H1 (cell line): ENCODE results near the gene SPANXN3. TPM values are rescaled to one million over a fixed set of nuclear protein-coding genes. Genes with fewer than 3 reads are reported as not detected.
A peak's percentile ranks its signal among the peaks of the same experiment; 100 is the strongest.
"Not testable (repeated sequence)": the region's sequence is repeated elsewhere in the genome, so short reads cannot be mapped to it uniquely, and the experiment has no call there.

Experiments used
- CTCF ChIA-PET: fragments of 300-600 bp; sonication (Branson Sonifier 250); formaldehyde crosslinking; loops from one replicate; lab custom pipeline; 2021; ENCODE audit not compliant: partially characterized antibody; lab: Charles Lee
- POLR2A ChIA-PET: fragments of 300-600 bp; sonication (Branson Sonifier 250); formaldehyde crosslinking; loops from one replicate; lab custom pipeline; 2021; ENCODE audit warnings: inconsistent platforms; ENCODE audit not compliant: partially characterized antibody; lab: Charles Lee
- DNase-seq, 2 experiments: peaks; one replicate each; pipeline versions ENCODE4 v3.0.0 to v3.0.0-alpha.2; 2010 to 2022; ENCODE audit warnings: low spot score in 2 of 2, low read depth in 1 of 2, mixed read lengths in 1 of 2
- FAIRE-seq: peaks from 2 replicates; lab custom pipeline; 2011; peaks lifted over from hg19 to GRCh38; lab: Jason Lieb, UNC
- H2AFZ ChIP-seq: 2 replicates; pipeline ENCODE4 v1.8.1; 2012; ENCODE audit warnings: low read length, inconsistent platforms
- H2AK5ac ChIP-seq: 2 replicates; pipeline ENCODE4 v1.6.1; 2013; ENCODE audit warnings: low read depth, low read length
- H2BK120ac ChIP-seq: replicated peaks from 2 replicates; pipeline ENCODE3; 2013; ENCODE audit warnings: low read depth, low read length, inconsistent platforms
- H2BK12ac ChIP-seq: 2 replicates; pipeline ENCODE4 v1.6.1; 2013; ENCODE audit warnings: low read depth, low read length
- H2BK15ac ChIP-seq: 2 replicates; pipeline ENCODE4 v1.6.1; 2013; ENCODE audit warnings: low read length
- H2BK20ac ChIP-seq: 2 replicates; pipeline ENCODE4 v1.6.1; 2013; ENCODE audit warnings: low read length
- H2BK5ac ChIP-seq: 2 replicates; pipeline ENCODE4 v1.6.1; 2013; ENCODE audit warnings: low read depth, low read length
- H3K14ac ChIP-seq: 2 replicates; pipeline ENCODE4 v1.6.1; 2013; ENCODE audit warnings: inconsistent platforms; ENCODE audit not compliant: insufficient read length
- H3K18ac ChIP-seq: 2 replicates; pipeline ENCODE4 v1.6.1; 2013; ENCODE audit warnings: low read length; ENCODE audit errors: extremely low read depth
- H3K23ac ChIP-seq: 2 replicates; pipeline ENCODE4 v1.6.1; 2013; ENCODE audit warnings: inconsistent platforms; ENCODE audit not compliant: insufficient read length
- H3K23me2 ChIP-seq: 2 replicates; pipeline ENCODE4 v1.6.1; 2013; ENCODE audit warnings: low read depth, low read length
- H3K27ac ChIP-seq: 2 replicates; pipeline ENCODE4 v1.6.1; 2011; ENCODE audit warnings: low read depth, low read length, inconsistent platforms
- H3K27me3 ChIP-seq, 4 experiments: replicated peaks in 1 of 4; 1 replicate in 1 of 4; 2 replicates in 3 of 4; pipeline versions ENCODE4 v1.6.1 to v1.8.1; 2011 to 2013; ENCODE audit warnings: low read length in 3 of 4, mild to moderate bottlenecking in 3 of 4, inconsistent platforms in 2 of 4, mixed read lengths in 2 of 4, moderate library complexity in 1 of 4; ENCODE audit not compliant: control insufficient read depth in 3 of 4, insufficient read depth in 3 of 4; ENCODE audit errors: extremely low read depth in 1 of 4
- H3K36me3 ChIP-seq, 4 experiments: 2 replicates each; pipeline versions ENCODE4 v1.6.1 to v1.8.1; 2011 to 2013; ENCODE audit warnings: mild to moderate bottlenecking in 4 of 4, low read length in 3 of 4, moderate library complexity in 2 of 4, control low read depth in 1 of 4, inconsistent platforms in 1 of 4; ENCODE audit not compliant: insufficient read depth in 4 of 4, control insufficient read depth in 2 of 4
- H3K4ac ChIP-seq: replicated peaks from 2 replicates; pipeline ENCODE3; 2013; ENCODE audit warnings: low read length, low read depth, mixed read lengths, inconsistent platforms; ENCODE audit not compliant: insufficient read length
- H3K4me1 ChIP-seq, 4 experiments: replicated peaks in 1 of 4; 1 replicate in 1 of 4; 2 replicates in 3 of 4; pipeline versions ENCODE4 v1.6.1 to v1.8.1; 2011 to 2013; ENCODE audit warnings: low read length in 3 of 4, inconsistent platforms in 2 of 4, mixed read lengths in 1 of 4; ENCODE audit not compliant: insufficient read depth in 4 of 4, control insufficient read depth in 3 of 4
- H3K4me2 ChIP-seq, 2 experiments: 2 replicates each; pipeline versions ENCODE4 v1.6.1 to v1.8.1; 2011 to 2013; ENCODE audit warnings: low read depth in 2 of 2, low read length in 2 of 2, control low read depth in 1 of 2, inconsistent platforms in 1 of 2, mild to moderate bottlenecking in 1 of 2; ENCODE audit not compliant: insufficient read depth in 1 of 2
- H3K4me3 ChIP-seq, 4 experiments: fragments of 200-600, 300-600 bp in 1 of 4; sonication (generic), shearing (Covaris generic), sonication (Bioruptor Twin) in 1 of 4; 2 replicates each; pipeline versions ENCODE4 v1.5.1 to v1.8.1; 2011 to 2016; ENCODE audit warnings: low read length in 4 of 4, low read depth in 3 of 4, control low read depth in 2 of 4, inconsistent platforms in 2 of 4, mild to moderate bottlenecking in 2 of 4, mixed read lengths in 1 of 4, moderate library complexity in 1 of 4; ENCODE audit not compliant: insufficient read depth in 2 of 4; ENCODE audit errors: extremely low read depth in 1 of 4
- H3K56ac ChIP-seq: replicated peaks from 2 replicates; pipeline ENCODE3; 2013; ENCODE audit warnings: low read depth, mild to moderate bottlenecking, mixed read lengths, low read length, inconsistent platforms; ENCODE audit not compliant: insufficient read length
- H3K79me1 ChIP-seq: 2 replicates; pipeline ENCODE4 v1.6.1; 2013; ENCODE audit warnings: low read depth, low read length, control low read depth
- H3K79me2 ChIP-seq, 2 experiments: 2 replicates each; pipeline versions ENCODE4 v1.6.1 to v1.8.1; 2012 to 2013; ENCODE audit warnings: low read length in 2 of 2, mild to moderate bottlenecking in 2 of 2, inconsistent platforms in 1 of 2; ENCODE audit not compliant: insufficient read depth in 2 of 2, control insufficient read depth in 1 of 2
- H3K9ac ChIP-seq, 4 experiments: replicated peaks in 1 of 4; 1 replicate in 1 of 4; 2 replicates in 3 of 4; pipeline versions ENCODE4 v1.6.1 to v1.8.1; 2011 to 2013; ENCODE audit warnings: low read depth in 3 of 4, low read length in 3 of 4, control low read depth in 2 of 4, mild to moderate bottlenecking in 2 of 4, moderate library complexity in 2 of 4, inconsistent platforms in 1 of 4; ENCODE audit errors: extremely low read depth in 1 of 4
- H3K9me3 ChIP-seq, 2 experiments: 2 replicates each; pipeline versions ENCODE4 v1.6.1 to v1.8.1; 2012 to 2013; ENCODE audit warnings: mild to moderate bottlenecking in 2 of 2, moderate library complexity in 2 of 2, control low read depth in 1 of 2, inconsistent platforms in 1 of 2, low read depth in 1 of 2, low read length in 1 of 2, mixed read lengths in 1 of 2; ENCODE audit not compliant: insufficient read depth in 2 of 2
- H4K20me1 ChIP-seq, 2 experiments: replicated peaks in 1 of 2; 2 replicates each; pipeline versions ENCODE3 to v1.8.1; 2011 to 2013; ENCODE audit warnings: inconsistent platforms in 2 of 2, low read length in 2 of 2, mild to moderate bottlenecking in 1 of 2; ENCODE audit not compliant: insufficient read depth in 2 of 2, control insufficient read depth in 1 of 2
- H4K5ac ChIP-seq: 2 replicates; pipeline ENCODE4 v1.6.1; 2013; ENCODE audit warnings: low read length, low read depth, mixed read lengths, inconsistent platforms; ENCODE audit not compliant: insufficient read length
- H4K8ac ChIP-seq: 2 replicates; pipeline ENCODE4 v1.8.0; 2013; ENCODE audit warnings: mild to moderate bottlenecking, moderate library complexity, low read length, inconsistent platforms; ENCODE audit not compliant: insufficient read depth; ENCODE audit errors: extremely low read depth
- H4K91ac ChIP-seq: replicated peaks from 2 replicates; pipeline ENCODE3; 2013; ENCODE audit warnings: low read length, mixed read lengths, inconsistent platforms; ENCODE audit not compliant: insufficient read length
- WGBS, 2 experiments: shearing (Covaris generic) in 1 of 2; methylation state at CpG; one replicate each; pipeline versions ENCODE4 v1.1.6 to v1.1.7; 2013 to 2015; ENCODE audit warnings: low lambda C conversion rate in 2 of 2, mixed read lengths in 2 of 2, inconsistent platforms in 1 of 2, low coverage in 1 of 2, missing lambda C conversion rate in 1 of 2; ENCODE audit not compliant: insufficient replicate concordance in 2 of 2, insufficient coverage in 1 of 2, insufficient read length in 1 of 2; ENCODE audit errors: extremely low coverage in 1 of 2, missing lambda C conversion rate in 1 of 2; 5-methylcytosine and 5-hydroxymethylcytosine counted together
- polyA plus RNA-seq, 7 experiments: library from polyadenylated mRNA; depleted of rRNA in 3 of 7; stranded (reverse) in 5 of 7; unstranded in 2 of 7; fragments of >200 nt in 5 of 7; fragments of 200-250 nt in 2 of 7; gene quantifications; 1 replicate in 5 of 7; 2 replicates in 1 of 7; 4 replicates in 1 of 7; pipeline versions ENCODE4 v1.2.1 to v1.2.3, GENCODE V29; 2011 to 2013; ENCODE audit warnings: missing spikeins in 2 of 7, mixed read lengths in 2 of 7
- total RNA-seq: library from RNA; stranded (reverse); fragmentation: NEBNext Ultra II Directional; extraction: Animal tissue kit (Norgen Biotek cat#: 25700); gene quantifications from 2 replicates; pipeline ENCODE4 v1.2.1, GENCODE V29; 2021

Gene SPANXN3
- total and polyA plus RNA-seq, 2 of the 8 experiments (the other 6 are each of a cell fraction or from before 2014, with no cell fraction given) = not detected

- H3K18ac ChIP-seq, H3K23me2 ChIP-seq, H3K79me2 ChIP-seq, H3K4me2 ChIP-seq, H3K9me3 ChIP-seq, POLR2A ChIA-PET, H2BK20ac ChIP-seq, H3K4ac ChIP-seq, H2BK12ac ChIP-seq, H2AFZ ChIP-seq, H3K27ac ChIP-seq, H4K91ac ChIP-seq, H2BK5ac ChIP-seq, H3K56ac ChIP-seq, H3K79me1 ChIP-seq, H2BK120ac ChIP-seq, H3K27me3 ChIP-seq, H3K23ac ChIP-seq, H3K36me3 ChIP-seq, H4K5ac ChIP-seq, H4K8ac ChIP-seq, CTCF ChIA-PET, H2AK5ac ChIP-seq, H3K4me1 ChIP-seq, H3K4me3 ChIP-seq, H3K14ac ChIP-seq, H2BK15ac ChIP-seq, H4K20me1 ChIP-seq, H3K9ac ChIP-seq: not testable (repeated sequence)
- FAIRE-seq (peak; percentile 57), DNase-seq (peak; percentile 10 to 44)
- 66% methylated on average over 6 of the region's 6 CpGs; no CpG with 5 or more reads in 1 of the 2 experiments for WGBS, 2 experiments
These were observed 15.1 kb downstream of the SPANXN3 start for GRCh38 chrX:143502196-143502595.
